Anterior cingulate cortex (tissue), 58 donors: Measurements from ENCODE around the gene C9orf50.
"Not testable (repeated sequence)": the region's sequence is repeated elsewhere in the genome, so short reads cannot be mapped to it uniquely, and the experiment has no call there.

ENCODE experiments used
- DNase-seq, 58 donors: peaks; one replicate each; lab custom pipeline; 2025; lab: John Stamatoyannopoulos, UW

Gene C9orf50

DNA sequence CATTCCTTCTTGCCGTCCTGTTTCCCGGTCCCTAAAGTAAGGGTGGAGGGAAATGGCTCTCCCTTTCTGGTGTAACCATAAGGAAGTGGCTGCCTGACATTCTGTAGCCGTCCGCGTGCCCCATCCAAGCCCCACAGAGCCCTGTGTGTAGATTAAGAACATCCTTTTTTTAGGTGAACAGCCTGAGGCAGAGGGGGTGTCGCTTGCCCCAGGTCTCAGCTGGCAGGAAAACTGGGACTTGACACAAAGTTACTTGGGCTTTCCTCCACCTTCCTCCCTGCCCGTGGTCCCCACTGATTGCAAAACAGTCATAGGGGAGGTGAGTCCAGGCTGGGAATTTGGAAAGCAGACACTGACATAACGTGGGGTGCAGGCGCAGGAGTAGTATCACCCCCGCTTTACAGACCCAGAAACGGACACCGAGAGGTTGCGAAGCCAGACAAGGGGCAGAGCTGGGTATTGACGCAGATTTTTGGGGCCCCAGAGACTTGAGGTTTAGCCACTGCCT is 22.8 kb downstream of the C9orf50 start:
- DNase-seq: no peak

DNA sequence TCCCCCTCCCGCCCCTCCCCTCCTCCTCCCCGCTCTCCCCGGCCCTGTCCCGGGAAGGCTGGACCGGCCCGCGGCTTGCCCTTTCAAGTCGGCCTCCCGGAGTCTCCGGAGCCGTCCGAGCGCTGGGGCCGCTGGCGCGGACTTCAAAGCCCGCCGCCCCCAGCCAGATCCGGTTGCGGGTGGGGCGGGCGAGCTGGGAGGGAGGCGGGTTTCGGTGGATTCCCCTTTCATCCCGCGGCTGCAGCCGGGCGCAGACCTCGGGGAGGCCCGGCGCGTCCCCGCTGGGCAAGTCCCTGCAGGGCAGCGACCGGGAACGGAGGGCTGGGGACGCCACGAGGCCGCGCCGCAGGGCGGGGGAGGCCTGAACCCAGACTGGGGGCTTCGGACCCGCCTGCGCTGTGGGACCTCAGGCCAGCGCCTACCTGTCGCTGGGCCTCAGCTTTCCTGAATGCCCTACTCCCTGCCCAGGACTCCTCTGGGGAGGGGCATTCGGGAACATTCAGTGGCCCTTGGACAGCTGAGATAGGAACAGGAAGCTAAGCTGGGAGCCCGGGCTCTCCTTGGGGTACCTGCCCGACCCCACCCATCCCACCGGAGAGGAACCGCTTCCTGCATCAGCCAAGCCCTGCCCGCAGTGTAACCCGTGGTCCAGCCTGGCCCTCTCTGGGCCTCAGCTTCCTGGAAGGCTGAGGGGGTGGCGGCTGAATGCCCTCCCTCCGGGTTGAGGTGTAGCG is 23.4 kb downstream of the C9orf50 start:
- DNase-seq: peak in 2 of 58 donors; percentile 18 to 26

DNA sequence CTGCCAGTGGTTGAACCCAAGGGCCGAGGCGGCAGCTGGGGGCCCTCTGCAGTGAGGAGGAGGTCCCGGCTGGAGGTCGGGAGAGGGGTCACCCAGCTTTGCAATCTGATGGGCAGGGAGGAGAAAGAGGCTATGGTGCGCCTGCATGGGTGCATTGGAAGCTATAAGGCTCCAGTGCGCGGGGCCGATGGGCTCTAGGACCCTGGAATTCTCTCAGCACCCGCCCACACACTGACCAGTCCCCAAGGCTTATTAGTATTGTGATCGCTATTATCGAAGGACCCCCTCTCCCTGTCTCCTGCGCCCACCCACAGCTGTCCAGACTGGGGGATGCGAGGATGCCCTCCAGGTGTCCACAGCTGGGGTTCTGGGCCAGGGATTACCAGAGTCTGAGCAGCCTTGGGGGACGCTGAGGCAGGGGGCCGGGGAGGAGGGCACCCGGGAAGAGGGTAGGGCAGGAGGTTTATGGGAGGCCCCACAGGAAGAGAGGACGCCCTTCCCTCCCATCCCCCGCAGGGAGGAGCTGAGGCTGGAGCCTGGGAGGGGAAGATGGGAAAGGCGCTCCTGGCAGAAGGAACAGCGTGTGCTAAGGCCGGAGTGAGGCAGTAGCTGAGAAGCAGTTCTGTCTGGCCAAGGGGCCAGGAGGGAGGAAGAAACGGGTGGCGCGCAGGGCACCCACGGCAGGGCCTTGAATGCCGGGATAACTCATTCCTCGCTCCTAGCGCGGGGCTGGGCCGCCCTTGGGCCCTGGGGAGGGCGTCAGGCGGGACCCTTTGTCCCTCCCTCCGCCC is 24.2 kb downstream of the C9orf50 start:
- DNase-seq: no peak

DNA sequence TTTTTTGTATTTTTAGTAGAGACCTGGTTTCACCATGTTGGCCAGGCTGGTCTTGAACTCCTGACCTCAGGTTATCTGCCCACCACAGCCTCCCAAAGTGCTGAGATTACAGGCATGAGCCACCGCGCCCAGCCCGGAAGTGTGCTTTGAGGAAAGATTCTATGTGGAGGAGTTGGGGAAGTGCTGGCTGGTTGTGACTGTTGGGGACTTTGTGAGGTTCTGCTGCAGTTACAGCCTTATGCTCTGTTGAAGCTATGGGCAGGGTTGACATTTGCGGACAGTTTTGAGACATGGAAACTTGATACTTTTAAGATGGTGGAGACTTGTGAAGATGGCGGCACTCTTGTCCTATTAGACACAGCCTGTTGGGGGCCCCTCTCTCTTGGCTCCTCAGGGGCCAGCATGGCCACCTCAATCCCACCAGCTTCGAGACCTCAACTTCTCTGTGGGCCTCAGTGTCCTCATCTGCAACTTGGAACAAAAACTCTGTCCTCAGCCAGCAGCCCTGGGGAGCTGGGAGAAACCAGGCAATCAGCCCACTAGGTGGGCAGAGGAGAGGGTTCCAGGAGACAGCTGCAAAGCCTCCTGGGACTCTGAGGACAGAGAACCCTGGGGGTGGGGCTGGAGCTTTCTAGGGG is 24.9 kb downstream of the C9orf50 start:
- DNase-seq: no peak

DNA sequence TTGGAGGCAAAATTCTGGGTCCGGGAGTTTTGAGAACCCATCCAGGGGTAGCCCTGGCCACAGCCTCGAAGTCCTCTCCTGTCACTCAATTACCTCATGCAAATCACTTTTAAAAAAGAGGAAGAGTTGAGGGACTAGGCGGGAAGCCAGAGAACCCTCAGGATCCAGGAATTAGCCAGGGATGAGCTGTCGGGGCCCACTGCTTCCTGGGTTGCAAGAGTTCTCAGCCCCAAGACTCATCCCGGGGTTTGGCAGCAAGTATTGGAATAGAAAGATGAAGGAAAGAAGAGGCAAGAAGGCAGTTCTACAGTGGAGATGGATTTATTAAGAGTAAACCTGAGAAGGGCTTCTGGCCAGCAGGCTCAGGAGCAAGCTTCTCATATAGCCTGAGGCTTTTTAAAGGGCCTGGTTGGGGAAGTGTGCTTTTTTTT is 25.6 kb downstream of the C9orf50 start:
- no peak for DNase-seq

- no peak for DNase-seq
Observed at GRCh38 chr9:129594632-129595031, 26.3 kb downstream of the C9orf50 start.

- DNase-seq: not testable (repeated sequence)
Observed at GRCh38 chr9:129592790-129593189, 28.1 kb downstream of the C9orf50 start.

DNA sequence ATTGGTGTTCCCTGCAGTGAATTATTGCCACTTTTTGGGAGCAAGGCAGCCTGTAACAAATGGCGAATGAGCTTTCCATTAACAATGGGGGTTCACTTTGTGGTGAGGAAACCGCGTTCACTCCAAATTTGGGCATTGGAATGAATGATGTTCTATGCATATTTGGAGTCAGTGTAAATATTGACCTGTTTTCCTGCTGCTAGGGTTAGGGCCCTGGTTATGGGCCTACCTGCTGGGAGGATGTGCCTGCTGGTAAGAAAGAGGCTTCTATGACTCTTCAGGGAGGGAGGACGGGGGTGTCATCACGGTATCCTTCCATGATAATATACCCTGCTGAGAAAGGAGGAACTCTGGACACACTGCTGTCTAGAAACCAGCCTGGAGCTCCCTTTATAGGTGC is 29.0 kb downstream of the C9orf50 start:
- DNase-seq: no peak

GRCh38 chr9:129590466-129590865 is 30.4 kb downstream of the C9orf50 start:
- no peak for DNase-seq

DNA sequence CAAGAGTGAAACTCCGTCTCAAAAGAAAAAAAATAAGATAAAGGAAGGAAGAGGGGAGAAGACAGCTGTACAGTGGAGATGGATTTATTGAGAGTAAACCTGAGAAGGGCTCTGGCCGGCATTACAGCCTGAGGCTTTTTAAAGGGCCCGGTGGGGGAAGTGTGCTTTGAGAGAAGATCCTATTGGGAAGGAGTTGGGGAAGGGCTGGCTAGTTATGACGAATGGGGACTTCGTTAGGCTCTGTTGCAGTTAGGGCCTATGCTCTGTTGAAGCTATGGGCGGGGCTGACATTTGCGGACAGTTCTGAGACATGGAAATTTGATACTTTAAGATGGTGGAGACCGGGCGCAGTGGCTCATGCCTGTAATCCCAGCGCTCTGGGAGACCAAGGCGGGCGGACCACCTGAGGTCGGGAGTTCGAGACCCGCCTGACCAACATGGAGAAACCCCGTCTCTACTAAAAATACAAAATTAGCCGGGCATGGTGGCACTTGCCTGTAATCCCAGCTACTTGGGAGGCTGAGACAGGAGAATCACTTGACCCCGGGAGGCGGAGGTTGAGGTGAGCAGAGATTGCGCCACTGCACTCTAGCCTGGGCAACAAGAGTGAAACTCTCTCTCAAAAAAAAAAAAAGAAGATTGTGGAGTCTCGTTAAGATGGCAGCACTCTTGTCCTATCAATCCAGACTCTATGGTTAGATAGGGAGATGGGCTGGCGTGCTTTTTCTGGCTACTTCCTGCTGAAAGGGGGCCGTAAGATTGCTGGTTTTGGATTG is 33.2 kb downstream of the C9orf50 start:
- no peak for DNase-seq

- no peak for DNase-seq
Observed at GRCh38 chr9:129586685-129587084, 34.2 kb downstream of the C9orf50 start.

DNA sequence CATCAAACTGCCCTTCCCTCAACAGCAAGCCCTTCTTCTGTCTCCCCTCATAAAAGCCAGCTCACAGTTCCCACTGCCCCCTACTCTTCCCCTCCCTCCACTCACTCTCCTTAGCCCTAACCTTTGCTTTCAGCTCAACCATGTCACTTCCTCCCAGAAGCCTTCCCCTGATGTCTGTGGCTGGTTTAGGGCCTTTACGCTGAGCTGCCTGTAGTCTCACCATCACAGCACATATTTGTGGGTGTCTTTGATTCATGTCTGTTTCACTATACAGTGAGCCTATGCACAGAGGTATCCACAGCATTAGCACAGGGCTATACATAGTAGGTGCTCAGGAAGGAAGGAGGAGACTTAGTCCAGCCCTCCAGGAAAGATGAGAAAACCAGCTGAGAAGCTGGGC is 34.7 kb downstream of the C9orf50 start:
- DNase-seq: no peak

DNA sequence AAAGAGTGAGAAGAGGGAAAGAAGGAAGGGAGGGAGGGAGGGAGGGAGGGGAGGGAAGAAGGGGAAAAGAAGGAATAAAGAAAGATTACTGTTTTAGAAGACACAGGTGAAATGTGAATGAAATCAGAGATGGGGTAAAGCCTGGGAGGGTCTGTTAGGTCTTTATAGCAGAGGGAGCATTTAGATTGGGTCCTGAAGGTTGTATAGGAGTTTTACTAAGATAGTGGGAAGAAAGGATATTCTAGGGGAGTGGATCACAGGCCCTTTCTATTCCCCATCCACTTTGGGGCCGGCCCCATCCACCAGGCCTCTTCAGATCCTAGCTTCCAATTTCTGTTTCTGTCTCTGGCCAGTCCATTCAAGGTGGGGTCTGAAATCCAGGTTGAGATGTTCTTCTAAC is 35.5 kb downstream of the C9orf50 start:
- no peak for DNase-seq

GRCh38 chr9:129584136-129584535 is 36.8 kb downstream of the C9orf50 start:
- peak in 43 of 58 donors; percentile 22 to 74 (median 43) for DNase-seq

- DNase-seq: no peak
Observed at GRCh38 chr9:129583308-129584038, 37.4 kb downstream of the C9orf50 start.

GRCh38 chr9:129582855-129583254 is 38.0 kb downstream of the C9orf50 start:
- no peak for DNase-seq

- DNase-seq: no peak
Observed at GRCh38 chr9:129581505-129582189, 39.3 kb downstream of the C9orf50 start.

- no peak for DNase-seq
Observed at GRCh38 chr9:129580211-129580915, 40.5 kb downstream of the C9orf50 start.
